GM19397 (cell line): ENCODE data around the gene KPTN.

Source experiments
- ATAC-seq: cut with Tn5 transposase; IDR thresholded peaks from one replicate; pipeline ENCODE4 v1.9.1; 2021; ENCODE audit warnings: mild to moderate bottlenecking, moderate library complexity; ENCODE audit not compliant: unreplicated experiment

Gene KPTN

GRCh38 chr19:47509170-47509847 lies 25.3 kb upstream of the KPTN start:
- no peak for ATAC-seq

GRCh38 chr19:47508721-47509120 lies 24.7 kb upstream of the KPTN start:
- no peak for ATAC-seq

- no peak for ATAC-seq
Measured at GRCh38 chr19:47507924-47508553, 24.0 kb upstream of the KPTN start.

- ATAC-seq, result no peak
Measured at GRCh38 chr19:47507012-47507411, 23.0 kb upstream of the KPTN start.

GRCh38 chr19:47506459-47506858 lies 22.4 kb upstream of the KPTN start:
- no peak for ATAC-seq

- no peak for ATAC-seq
Measured at GRCh38 chr19:47505506-47505905, 21.5 kb upstream of the KPTN start.

GRCh38 chr19:47503826-47504150 lies 19.8 kb upstream of the KPTN start:
- ATAC-seq, result no peak

- no peak for ATAC-seq
Measured at GRCh38 chr19:47503130-47503825, 19.3 kb upstream of the KPTN start.

- no peak for ATAC-seq
Measured at GRCh38 chr19:47499863-47500830, 16.1 kb upstream of the KPTN start.

GRCh38 chr19:47499371-47499770 lies 15.4 kb upstream of the KPTN start:
- no peak for ATAC-seq

- no peak for ATAC-seq
Measured at GRCh38 chr19:47498561-47498960, 14.5 kb upstream of the KPTN start.

GRCh38 chr19:47497821-47498520 lies 14.0 kb upstream of the KPTN start:
- ATAC-seq, result no peak

GRCh38 chr19:47497050-47497766 lies 13.2 kb upstream of the KPTN start:
- no peak for ATAC-seq

GRCh38 chr19:47495478-47496372 lies 11.7 kb upstream of the KPTN start:
- no peak for ATAC-seq

GRCh38 chr19:47494729-47495128 lies 10.7 kb upstream of the KPTN start:
- ATAC-seq, result no peak

- no peak for ATAC-seq
Measured at GRCh38 chr19:47494211-47494547, 10.2 kb upstream of the KPTN start.

- no peak for ATAC-seq
Measured at GRCh38 chr19:47493378-47494210, 9.6 kb upstream of the KPTN start.
